Activated naive CD8-positive, alpha-beta T cell (primary cell): Measurements from ENCODE around the gene GRIK4.

Source experiments
- H3K27ac Mint-ChIP-seq: one replicate; pipeline ENCODE4 v1.8.0; 2021; ENCODE audit warnings: mixed read lengths
- H3K27me3 Mint-ChIP-seq: one replicate; pipeline ENCODE4 v1.8.0; 2021; ENCODE audit warnings: mixed read lengths
- H3K36me3 Mint-ChIP-seq: one replicate; pipeline ENCODE4 v1.8.0; 2021; ENCODE audit warnings: mixed read lengths
- H3K4me1 Mint-ChIP-seq: one replicate; pipeline ENCODE4 v1.8.0; 2021; ENCODE audit warnings: low read depth, mixed read lengths
- H3K4me3 Mint-ChIP-seq: one replicate; pipeline ENCODE4 v1.8.0; 2021; ENCODE audit warnings: mild to moderate bottlenecking, mixed read lengths
- H3K9me3 Mint-ChIP-seq: one replicate; pipeline ENCODE4 v1.8.0; 2021; ENCODE audit warnings: low read depth, mixed read lengths

GRIK4 gene

DNA sequence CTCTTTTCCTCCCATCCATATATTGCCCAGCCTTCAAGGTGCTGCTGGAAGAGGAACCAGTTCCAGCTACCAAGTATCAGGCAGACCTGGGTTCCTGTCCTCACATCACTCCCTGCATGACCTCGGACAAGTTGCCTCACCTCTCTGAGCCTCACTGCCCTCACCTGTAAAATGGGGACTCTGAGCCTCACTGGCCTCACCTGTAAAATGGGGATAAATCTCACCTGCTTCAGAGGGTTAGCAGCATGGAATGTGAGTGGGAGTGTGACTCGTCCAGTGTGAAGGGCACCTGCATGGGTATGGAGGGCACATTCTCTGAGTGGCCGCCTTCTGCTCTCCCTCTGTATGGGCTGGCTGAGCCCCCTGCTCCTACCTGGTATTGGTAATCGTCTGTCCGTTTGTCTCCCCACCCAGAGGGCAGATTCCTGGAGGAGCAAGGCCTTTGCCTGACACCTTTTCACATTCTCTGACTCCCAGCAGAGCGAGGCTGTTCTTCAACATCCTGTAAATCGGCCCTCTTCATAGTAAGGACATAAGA lies 3.7 kb downstream of the GRIK4 start:
- Mint-ChIP-seq H3K27ac (no peak overlapping the region), H3K4me1 (peaks cover 2% of the 10 kb centered on the region), H3K27me3 (peaks cover 30% of the 10 kb centered on the region), H3K36me3 (no peaks in the 10 kb centered on the region), H3K4me3 (no peak overlapping the region), H3K9me3 (no peaks in the 10 kb centered on the region)

DNA sequence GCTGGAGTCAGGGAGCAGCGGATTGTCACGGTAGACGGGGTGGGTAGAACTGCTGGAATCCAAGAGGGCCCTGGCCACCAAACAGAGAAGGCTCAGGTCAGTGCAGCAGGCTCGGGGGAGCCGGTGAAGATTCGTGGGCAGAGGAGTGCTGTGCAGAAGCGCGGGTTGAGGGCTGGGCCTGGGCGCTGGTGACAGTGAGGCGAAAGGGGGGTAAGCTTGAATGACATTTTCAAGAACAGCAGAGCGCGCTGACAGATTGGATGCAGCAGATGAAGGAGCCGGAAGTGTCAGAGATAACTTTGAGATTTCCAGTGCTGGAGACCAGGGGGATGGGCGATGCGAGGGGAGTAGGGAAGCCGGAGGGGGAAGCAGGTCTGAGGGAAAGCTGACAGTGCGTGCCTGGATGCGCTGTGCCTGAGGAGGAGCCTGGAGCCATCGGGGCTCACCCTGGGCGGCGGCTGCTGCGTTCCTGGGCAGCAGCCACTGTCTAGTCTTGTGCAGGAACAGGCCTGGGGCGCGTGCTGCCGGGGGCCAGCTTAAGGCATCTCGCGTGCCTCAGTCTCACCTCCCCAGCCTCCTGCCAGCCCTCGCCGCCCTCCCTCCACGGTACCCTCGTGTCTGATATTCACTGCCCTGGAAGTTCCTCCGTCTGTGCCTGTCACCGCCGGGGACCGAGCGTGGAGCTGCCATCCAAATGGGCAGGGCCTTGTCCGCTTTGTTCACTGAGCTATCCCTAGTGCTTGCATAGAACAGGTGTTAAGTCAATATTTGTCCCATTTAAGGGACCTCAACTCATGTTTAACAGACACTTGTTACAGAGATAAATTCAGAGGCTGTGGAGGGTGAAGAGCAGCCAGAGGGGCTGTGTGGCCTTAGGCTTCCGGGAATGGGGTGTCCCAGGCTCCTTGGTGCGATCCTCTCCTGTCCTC lies 5.2 kb downstream of the GRIK4 start:
- H3K27ac Mint-ChIP-seq = no peak overlapping the region
- no peaks in the 10 kb centered on the region for H3K4me1 Mint-ChIP-seq
- peaks cover 23% of the 10 kb centered on the region for H3K27me3 Mint-ChIP-seq
- H3K4me3 Mint-ChIP-seq = no peak overlapping the region
- no peaks in the 10 kb centered on the region for H3K9me3 Mint-ChIP-seq
- H3K36me3 Mint-ChIP-seq = no peaks in the 10 kb centered on the region

DNA sequence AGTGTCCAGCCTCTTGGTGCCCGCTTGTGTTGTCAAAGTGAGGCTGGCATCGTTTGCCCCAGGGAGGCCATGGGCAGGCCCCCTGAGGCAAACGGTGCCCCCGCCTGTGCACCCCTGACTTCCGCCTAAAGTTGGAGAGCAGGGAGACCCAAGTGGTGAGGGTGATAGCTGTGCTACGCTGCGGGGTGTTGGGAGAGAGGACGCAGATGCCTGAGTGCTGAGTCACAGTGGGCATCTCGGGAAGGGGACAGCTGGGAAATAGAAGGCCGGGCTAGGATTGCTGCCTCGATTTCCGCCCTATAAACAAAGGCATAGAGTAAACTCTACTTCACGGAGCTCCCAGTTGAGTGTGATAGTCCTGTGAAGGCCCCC lies 5.8 kb downstream of the GRIK4 start:
- Mint-ChIP-seq H3K4me1 (no peaks in the 10 kb centered on the region), H3K27me3 (peaks cover 25% of the 10 kb centered on the region), H3K36me3 (no peaks in the 10 kb centered on the region), H3K27ac (no peak overlapping the region), H3K4me3 (no peak overlapping the region), H3K9me3 (no peaks in the 10 kb centered on the region)

DNA sequence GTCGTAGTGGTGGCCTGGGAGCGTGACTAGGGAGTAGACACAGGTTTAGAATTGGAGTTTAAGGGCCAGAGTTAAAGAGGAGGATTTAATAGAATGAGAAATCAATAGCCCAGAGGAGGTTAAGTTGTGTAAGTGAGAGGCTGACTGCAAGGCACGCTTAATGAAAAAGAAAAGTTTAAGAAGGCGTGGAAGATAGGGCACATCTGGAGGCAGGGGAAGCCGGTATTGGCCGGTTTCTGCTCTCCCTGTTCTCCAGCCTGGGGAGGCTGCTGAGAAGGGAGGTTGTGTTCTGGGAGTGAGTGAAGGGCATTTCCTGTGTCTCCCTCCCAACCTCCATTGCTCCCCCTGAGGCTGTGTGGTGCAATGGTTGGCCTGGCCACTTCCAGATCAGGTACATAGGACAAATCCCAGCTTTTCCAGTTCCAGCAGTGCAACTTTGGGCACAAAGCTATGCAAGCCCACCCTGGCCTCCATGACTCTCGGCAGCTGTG lies 6.3 kb downstream of the GRIK4 start:
- Mint-ChIP-seq H3K4me1 (no peaks in the 10 kb centered on the region), H3K36me3 (no peaks in the 10 kb centered on the region), H3K27ac (no peak overlapping the region), H3K9me3 (no peaks in the 10 kb centered on the region), H3K27me3 (peaks cover 25% of the 10 kb centered on the region), H3K4me3 (no peak overlapping the region)

DNA sequence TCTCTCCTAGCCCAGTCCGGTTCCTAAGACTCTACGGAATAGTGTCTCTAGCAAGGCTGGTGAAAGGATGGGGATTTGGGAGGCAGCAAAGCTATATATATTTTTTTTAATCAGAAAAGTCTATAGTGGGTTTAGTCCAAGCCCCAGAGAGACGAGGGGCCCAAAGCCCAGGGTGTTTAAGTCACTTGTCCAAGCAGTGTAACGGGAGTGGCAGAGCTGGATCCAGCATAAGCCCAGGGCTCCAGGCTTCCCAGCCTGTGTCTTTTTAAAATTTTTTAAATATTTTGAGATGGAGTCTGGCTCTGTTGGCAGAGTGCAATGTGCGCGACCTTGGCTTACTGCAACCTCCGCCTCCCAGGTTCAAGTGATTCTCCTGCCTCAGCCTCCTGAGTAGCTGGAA lies 6.8 kb downstream of the GRIK4 start:
- peaks cover 25% of the 10 kb centered on the region for H3K27me3 Mint-ChIP-seq
- H3K36me3 Mint-ChIP-seq = no peaks in the 10 kb centered on the region
- H3K27ac Mint-ChIP-seq = no peak overlapping the region
- H3K4me1 Mint-ChIP-seq = no peaks in the 10 kb centered on the region
- H3K4me3 Mint-ChIP-seq = no peak overlapping the region
- no peaks in the 10 kb centered on the region for H3K9me3 Mint-ChIP-seq

DNA sequence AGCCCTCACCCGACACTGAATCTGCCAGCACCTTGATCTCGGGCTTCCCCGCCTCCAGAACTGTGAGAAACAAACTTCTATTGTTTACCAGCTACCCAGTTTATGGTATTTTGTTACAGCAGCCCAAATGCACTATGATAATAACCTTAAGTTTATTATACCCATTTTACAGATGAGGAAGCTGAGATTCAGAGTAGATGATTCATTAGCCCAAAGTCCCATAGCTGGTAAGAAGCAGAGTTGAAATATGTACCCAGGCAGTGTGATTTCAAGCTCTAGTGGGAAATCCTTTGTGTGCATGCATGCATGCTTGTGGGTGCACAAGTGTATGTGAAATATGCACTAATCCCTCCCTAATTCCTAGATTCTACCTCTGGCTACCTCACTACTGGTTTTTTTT lies 7.9 kb downstream of the GRIK4 start:
- Mint-ChIP-seq H3K27me3 (peaks cover 22% of the 10 kb centered on the region), H3K9me3 (no peaks in the 10 kb centered on the region), H3K27ac (no peak overlapping the region), H3K36me3 (no peaks in the 10 kb centered on the region), H3K4me3 (no peak overlapping the region), H3K4me1 (no peaks in the 10 kb centered on the region)

DNA sequence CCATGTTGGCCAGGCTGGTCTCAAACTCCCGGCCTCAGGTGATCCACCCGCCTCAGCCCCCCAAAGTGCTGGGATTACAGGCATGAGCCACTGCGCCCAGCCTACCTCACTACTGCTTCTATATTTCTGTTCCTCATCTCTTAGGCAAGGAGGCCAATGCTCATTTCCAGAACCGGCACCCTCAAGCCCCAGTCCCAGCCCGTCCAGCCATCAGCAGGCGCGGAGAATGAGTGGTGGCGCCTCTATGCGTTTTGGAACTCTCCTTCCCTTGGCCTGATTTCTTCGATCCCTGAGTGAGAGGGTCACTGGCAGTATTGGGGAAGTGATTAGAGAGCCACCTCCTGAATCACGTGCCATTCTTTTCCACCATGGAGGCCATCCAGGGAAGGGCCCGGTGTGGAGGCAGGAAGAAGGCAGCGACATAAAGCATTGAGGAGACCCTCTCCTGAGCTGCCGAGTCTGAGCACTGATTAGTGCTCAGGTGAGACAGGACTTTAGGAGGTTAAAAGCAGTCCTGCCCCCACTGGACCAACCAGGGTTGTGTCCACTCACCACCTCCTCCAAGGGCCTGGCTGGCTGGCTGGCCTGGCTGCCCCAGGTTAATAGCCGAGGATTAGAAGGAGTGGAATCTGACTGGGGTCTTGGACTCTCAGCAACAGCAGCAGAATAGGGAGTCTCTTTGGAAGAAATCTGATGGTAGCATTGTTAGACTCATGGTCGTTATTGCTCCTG lies 8.7 kb downstream of the GRIK4 start:
- Mint-ChIP-seq H3K4me1 (no peaks in the 10 kb centered on the region), H3K4me3 (no peak overlapping the region), H3K9me3 (no peaks in the 10 kb centered on the region), H3K27me3 (peaks cover 17% of the 10 kb centered on the region), H3K27ac (no peak overlapping the region), H3K36me3 (no peaks in the 10 kb centered on the region)

DNA sequence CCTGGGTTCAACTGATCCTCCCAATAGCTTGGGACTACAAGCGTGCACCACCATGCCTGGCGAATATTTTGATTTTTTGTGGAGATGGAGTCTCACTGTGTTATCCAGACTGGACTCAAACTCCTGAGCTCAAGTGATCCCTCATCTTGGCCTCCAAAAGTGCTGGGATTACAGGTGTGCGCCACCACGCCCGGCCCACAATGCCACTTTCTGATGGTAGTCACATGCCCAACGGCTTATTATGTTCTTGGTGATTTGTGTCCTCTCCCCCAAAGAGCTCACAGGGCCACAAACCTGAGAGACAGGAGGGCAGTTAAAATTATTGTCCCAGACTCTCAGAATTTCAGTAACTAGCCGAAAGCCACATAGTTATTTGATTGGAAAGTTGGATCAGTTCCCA lies 9.6 kb downstream of the GRIK4 start:
- no peaks in the 10 kb centered on the region for H3K36me3 Mint-ChIP-seq
- no peak overlapping the region for H3K27ac Mint-ChIP-seq
- no peaks in the 10 kb centered on the region for H3K4me1 Mint-ChIP-seq
- H3K4me3 Mint-ChIP-seq = no peak overlapping the region
- peaks cover 11% of the 10 kb centered on the region for H3K27me3 Mint-ChIP-seq
- H3K9me3 Mint-ChIP-seq = no peaks in the 10 kb centered on the region

DNA sequence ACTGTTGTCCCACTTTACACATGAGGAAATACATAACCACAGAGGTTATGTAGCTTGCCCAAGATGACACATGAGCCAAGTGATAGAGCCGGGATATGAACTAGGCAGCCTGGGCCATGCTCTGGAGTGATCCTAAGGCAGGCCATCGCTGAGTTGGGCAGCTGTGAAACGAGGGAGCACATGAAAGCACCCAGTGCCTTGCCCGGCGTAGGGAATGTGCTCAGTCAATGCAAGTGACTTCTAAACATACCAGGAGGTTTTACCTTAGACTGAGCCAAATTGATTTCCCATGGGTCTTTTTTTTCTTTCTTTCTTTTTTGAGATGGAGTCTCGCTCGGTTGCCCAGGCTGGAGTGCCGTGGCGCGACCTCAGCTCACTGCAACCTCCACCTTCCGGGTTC lies 10.5 kb downstream of the GRIK4 start:
- H3K27me3 Mint-ChIP-seq = peaks cover 9% of the 10 kb centered on the region
- no peak overlapping the region for H3K4me3 Mint-ChIP-seq
- no peaks in the 10 kb centered on the region for H3K36me3 Mint-ChIP-seq
- H3K27ac Mint-ChIP-seq = no peak overlapping the region
- no peaks in the 10 kb centered on the region for H3K4me1 Mint-ChIP-seq
- H3K9me3 Mint-ChIP-seq = no peaks in the 10 kb centered on the region

DNA sequence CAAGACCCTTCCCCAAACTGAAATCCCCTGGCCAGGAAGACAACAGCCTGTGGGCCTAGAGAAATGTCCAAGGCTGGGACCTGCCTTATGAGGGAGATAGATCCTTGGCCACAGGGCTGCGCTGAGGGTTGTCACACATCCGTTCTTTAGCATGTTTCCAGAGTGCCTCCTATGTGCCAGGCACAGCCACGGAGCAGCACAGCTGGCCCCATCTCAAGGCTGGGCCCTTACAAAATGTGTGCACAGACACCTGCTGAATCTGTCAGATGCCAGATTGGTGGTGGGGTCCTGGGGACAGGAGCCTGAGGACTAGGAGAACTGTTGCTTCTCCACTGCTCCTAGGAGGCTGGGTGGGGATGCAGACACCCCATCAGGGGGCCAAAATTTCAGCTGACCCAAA lies 11.2 kb downstream of the GRIK4 start:
- Mint-ChIP-seq H3K27me3 (peaks cover 5% of the 10 kb centered on the region), H3K4me1 (no peaks in the 10 kb centered on the region), H3K27ac (no peak overlapping the region), H3K36me3 (no peaks in the 10 kb centered on the region), H3K4me3 (no peak overlapping the region), H3K9me3 (no peaks in the 10 kb centered on the region)

DNA sequence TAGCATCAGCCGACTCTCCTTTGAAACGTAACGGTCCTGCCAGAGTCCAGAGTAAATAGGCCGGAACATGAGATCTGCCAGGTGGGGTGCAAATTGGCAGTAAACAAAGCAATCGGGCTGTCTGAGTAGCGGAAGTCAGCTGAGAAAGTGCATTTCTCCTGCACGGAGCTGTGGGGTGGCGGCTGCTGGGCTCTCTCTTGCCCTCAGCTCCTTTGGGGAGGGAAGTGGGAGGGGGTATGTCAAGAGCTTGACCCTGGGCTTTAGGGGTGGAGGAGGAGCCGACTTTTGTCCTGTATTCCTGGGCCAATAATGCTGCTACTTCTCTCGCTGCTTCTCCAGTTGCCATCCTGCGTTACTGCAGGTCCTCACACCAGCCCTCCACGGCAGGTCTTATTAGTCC lies 11.6 kb downstream of the GRIK4 start:
- Mint-ChIP-seq H3K27ac (no peak overlapping the region), H3K4me3 (no peak overlapping the region), H3K27me3 (peaks cover 4% of the 10 kb centered on the region), H3K9me3 (no peaks in the 10 kb centered on the region), H3K36me3 (no peaks in the 10 kb centered on the region), H3K4me1 (no peaks in the 10 kb centered on the region)

DNA sequence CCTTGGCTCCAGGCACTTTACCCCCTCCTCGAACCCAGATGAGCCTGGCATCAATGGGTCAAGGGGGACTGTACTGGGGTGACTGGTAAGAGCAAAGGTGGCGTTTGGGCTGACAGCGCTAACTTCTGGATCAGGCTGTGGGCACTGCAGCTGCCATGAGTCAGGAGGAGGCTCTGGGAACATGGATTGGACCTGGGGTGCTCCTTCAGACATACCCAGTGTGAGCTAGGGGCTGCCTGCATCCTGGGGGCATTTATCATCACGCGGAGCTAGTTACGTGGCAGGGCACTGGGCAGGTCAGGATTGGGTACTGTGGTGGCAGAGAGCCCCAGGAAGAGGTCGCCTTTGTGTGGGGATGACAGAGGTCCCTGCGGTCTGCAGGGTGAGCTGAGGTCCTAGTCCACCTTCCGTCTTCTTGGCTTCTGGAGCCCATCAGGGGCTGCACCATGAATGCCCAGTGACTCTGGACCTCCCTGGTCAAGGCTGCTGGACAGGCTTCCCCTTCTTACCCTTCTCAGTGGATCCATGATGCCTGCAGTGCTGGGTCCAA lies 13.1 kb downstream of the GRIK4 start:
- Mint-ChIP-seq H3K9me3 (no peaks in the 10 kb centered on the region), H3K4me3 (no peak overlapping the region), H3K27me3 (peaks cover 2% of the 10 kb centered on the region), H3K27ac (no peak overlapping the region), H3K4me1 (no peaks in the 10 kb centered on the region), H3K36me3 (no peaks in the 10 kb centered on the region)

DNA sequence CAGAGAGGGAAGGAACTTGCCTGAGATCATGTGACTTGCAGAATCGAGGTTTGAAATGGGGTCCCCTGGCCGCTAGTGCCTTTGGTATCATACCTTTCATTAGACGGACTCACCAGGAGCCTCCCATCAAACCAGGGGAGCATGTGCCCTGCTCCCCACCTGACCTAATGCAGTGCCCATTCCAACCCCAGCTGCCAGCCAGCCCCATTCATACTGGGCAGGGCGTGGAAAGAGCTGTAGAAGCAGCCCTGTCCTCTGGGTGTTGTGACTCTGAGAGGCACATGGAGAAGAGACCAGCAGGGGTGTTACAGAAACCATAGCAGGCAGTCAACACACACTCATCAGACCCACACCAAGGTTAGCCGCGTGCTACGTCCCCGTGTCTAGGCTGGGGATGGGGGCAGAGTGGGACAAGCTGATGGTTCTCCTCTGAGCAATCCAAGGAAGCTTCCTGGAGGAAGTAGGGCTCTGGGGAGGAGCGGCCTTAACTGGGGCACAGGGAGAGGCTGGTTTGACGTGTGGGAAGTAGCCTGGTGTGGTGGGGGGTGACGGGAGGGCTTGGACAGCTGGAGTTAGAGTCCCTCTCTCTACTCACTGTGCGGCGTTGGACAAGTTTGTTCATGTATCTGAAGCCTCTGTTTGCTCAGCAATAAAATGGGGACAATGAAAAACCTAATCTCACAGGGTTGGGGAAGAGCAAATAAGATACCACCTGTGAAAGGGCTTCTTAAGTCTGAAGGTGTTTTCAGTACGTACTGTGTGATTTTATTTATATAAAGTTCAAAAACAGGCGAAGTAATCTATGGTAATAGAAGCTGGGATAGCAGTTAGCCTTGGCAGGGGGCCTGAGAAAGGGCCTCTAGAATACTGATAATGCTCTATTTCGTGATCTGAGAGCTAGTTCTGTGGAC lies 14.0 kb downstream of the GRIK4 start:
- no peaks in the 10 kb centered on the region for H3K4me1 Mint-ChIP-seq
- no peaks in the 10 kb centered on the region for H3K9me3 Mint-ChIP-seq
- H3K36me3 Mint-ChIP-seq = no peaks in the 10 kb centered on the region
- peaks cover 2% of the 10 kb centered on the region for H3K27me3 Mint-ChIP-seq
- no peak overlapping the region for H3K4me3 Mint-ChIP-seq
- no peak overlapping the region for H3K27ac Mint-ChIP-seq

DNA sequence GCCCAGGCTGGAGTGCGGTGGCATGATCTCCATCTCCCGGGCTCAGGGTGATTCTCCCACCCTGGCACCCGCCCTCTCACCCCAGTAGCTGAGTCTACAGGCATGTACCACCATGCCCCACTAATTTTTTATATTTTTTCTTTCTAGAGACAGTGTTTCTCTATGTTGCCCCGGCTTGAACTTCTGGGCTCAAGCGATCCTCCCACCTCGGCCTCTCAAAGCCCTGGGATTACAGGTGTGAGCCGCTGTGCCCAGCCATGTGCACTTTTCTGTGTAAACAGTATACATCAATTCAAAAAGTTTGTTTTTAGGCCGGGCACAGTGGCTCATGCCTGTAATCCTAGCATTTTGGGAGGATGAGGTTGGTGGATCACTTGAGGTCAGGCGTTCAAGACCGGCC lies 14.7 kb downstream of the GRIK4 start:
- Mint-ChIP-seq H3K4me3 (no peak overlapping the region), H3K27me3 (peaks cover 2% of the 10 kb centered on the region), H3K4me1 (no peaks in the 10 kb centered on the region), H3K27ac (no peak overlapping the region), H3K9me3 (no peaks in the 10 kb centered on the region), H3K36me3 (no peaks in the 10 kb centered on the region)
